OCI-LY7 (cell line): ENCODE measurements around the gene GNS. TPM values are rescaled to one million over a fixed set of nuclear protein-coding genes. Genes with fewer than 3 reads are reported as not detected.

Experiments
- Bru-seq: library from RNA; stranded (reverse); fragments of 400-500 nt; gene quantifications from one replicate; lab custom pipeline; 2021; lab: Mats Ljungman, UMichigan
- BruChase-seq, 2 experiments: library from RNA; stranded (reverse); fragments of 400-500 nt; gene quantifications; one replicate each; lab custom pipeline; 2021; lab: Mats Ljungman, UMichigan
- BruUV-seq: library from RNA; stranded (reverse); fragments of 400-500 nt; replicated peaks from 2 replicates; lab custom pipeline; 2021; lab: Mats Ljungman, UMichigan
- CTCF ChIA-PET: fragments of 300-600 bp; sonication (Branson Sonifier 250); formaldehyde crosslinking; loops from one replicate; lab custom pipeline; 2022; ENCODE audit warnings: antibody characterized with exemption; ENCODE audit not compliant: unreplicated experiment; lab: Charles Lee
- POLR2A ChIA-PET: fragments of 300-600 bp; sonication (Branson Sonifier 250); formaldehyde crosslinking; loops from one replicate; lab custom pipeline; 2022; ENCODE audit warnings: antibody characterized with exemption; lab: Charles Lee
- DNase-seq: peaks from one replicate; pipeline ENCODE4 v3.0.0-alpha.2; 2015; ENCODE audit warnings: low spot score
- H2AFZ ChIP-seq: fragments of 200-600 bp; sonication (generic), shearing (Covaris generic); 2 replicates; pipeline ENCODE4 v1.6.1; 2014; ENCODE audit warnings: mild to moderate bottlenecking, antibody characterized with exemption, low read length, moderate library complexity
- H3K27ac ChIP-seq: fragments of 200-600 bp; sonication (generic); 2 replicates; pipeline ENCODE4 v1.5.1; 2014; ENCODE audit warnings: mixed run types, low read depth, mild to moderate bottlenecking, moderate library complexity, low read length, inconsistent platforms; ENCODE audit not compliant: poor library complexity, severe bottlenecking
- H3K36me3 ChIP-seq: fragments of 200-600 bp; sonication (generic); 2 replicates; pipeline ENCODE4 v1.6.1; 2014; ENCODE audit warnings: mild to moderate bottlenecking, antibody characterized with exemption, low read length, moderate library complexity, mixed read lengths; ENCODE audit not compliant: insufficient read depth
- H3K4me1 ChIP-seq: fragments of 200-600 bp; sonication (generic); 2 replicates; pipeline ENCODE4 v1.5.1; 2014; ENCODE audit warnings: mild to moderate bottlenecking, low read length; ENCODE audit not compliant: insufficient read depth, poor library complexity, severe bottlenecking
- H3K4me2 ChIP-seq: fragments of 200-600 bp; sonication (generic); 2 replicates; pipeline ENCODE4 v1.6.1; 2014; ENCODE audit warnings: mild to moderate bottlenecking, low read length
- H3K4me3 ChIP-seq: fragments of 200-600 bp; sonication (generic); 2 replicates; pipeline ENCODE4 v1.5.1; 2014; ENCODE audit warnings: mild to moderate bottlenecking, low read depth, low read length; ENCODE audit not compliant: poor library complexity, severe bottlenecking
- H3K79me2 ChIP-seq: fragments of 200-600 bp; sonication (generic); 2 replicates; pipeline ENCODE4 v1.6.1; 2016; ENCODE audit warnings: low read depth, mild to moderate bottlenecking, low read length, moderate library complexity, mixed read lengths; ENCODE audit not compliant: insufficient read depth
- H3K9me2 ChIP-seq: fragments of 200-600 bp; sonication (generic); 2 replicates; pipeline ENCODE4 v1.6.1; 2016; ENCODE audit warnings: mild to moderate bottlenecking, low read length, mixed read lengths; ENCODE audit not compliant: insufficient read depth
- H3K9me3 ChIP-seq: fragments of 200-600 bp; sonication (generic); 2 replicates; pipeline ENCODE4 v1.6.1; 2014; ENCODE audit warnings: mild to moderate bottlenecking, mixed run types, low read length, mixed read lengths
- H4K20me1 ChIP-seq: fragments of 200-600 bp; sonication (generic); 2 replicates; pipeline ENCODE4 v1.6.1; 2014; ENCODE audit warnings: mild to moderate bottlenecking, antibody characterized with exemption, low read length, moderate library complexity, mixed read lengths; ENCODE audit not compliant: insufficient read depth
- EZH2phosphoT487 ChIP-seq: fragments of 200-600 bp; sonication (generic); IDR thresholded peaks from 2 replicates; pipeline ENCODE4 v1.6.1; 2018; ENCODE audit warnings: low read depth, borderline replicate concordance, mild to moderate bottlenecking, mixed run types, antibody characterized with exemption, low read length, moderate library complexity, mixed read lengths
- intact Hi-C: fragments of 100-400 bp; cut with micrococcal nuclease; formaldehyde crosslinking; loops from one replicate; pipeline ENCODE4 v1.10.0; 2022; ENCODE audit not compliant: unreplicated experiment
- long read RNA-seq: library from polyadenylated mRNA; stranded (forward); transcript quantifications from one replicate; pipeline ENCODE4 v2.0.0, GENCODE V29; 2022
- total RNA-seq, 2 experiments: library from RNA; depleted of rRNA in 1 of 2; stranded (reverse); fragments of >200 nt in 1 of 2; shearing (Covaris generic) in 1 of 2; gene quantifications; 2 replicates each; pipeline ENCODE4 v1.2.3, GENCODE V29; 2014 to 2022
- TF ChIP-seq, protein P1 (sequence below): fragments of 200-600 bp; sonication (generic); conservative IDR thresholded peaks from 2 replicates; pipeline ENCODE4 v1.5.1; 2014; ENCODE audit warnings: mild to moderate bottlenecking, antibody characterized with exemption, low read length, moderate library complexity, mixed read lengths

GNS gene
- total RNA-seq (2014; rRNA removed; shearing (Covaris generic)): 8.0 and 9.4 TPM in 2 replicates
- 16.0 and 18.0 TPM in 2 replicates for total RNA-seq (2022)
- Bru-seq, nascent RNA: percentile 64 among the genes with signal in this experiment
- percentile 60 among the genes with signal in this experiment for BruChase-seq, experiment 1, labeled RNA remaining after a 6-hour chase
- BruChase-seq, experiment 2, labeled RNA remaining after a 2-hour chase: percentile 68 among the genes with signal in this experiment
- long read RNA-seq, full-length matches to known transcripts: 29 of 43 reads
- long read RNA-seq, partial matches to known transcripts: 4 of 43 reads
- long read RNA-seq, other reads (novel, unspliced or antisense): 10 of 43 reads

DNA sequence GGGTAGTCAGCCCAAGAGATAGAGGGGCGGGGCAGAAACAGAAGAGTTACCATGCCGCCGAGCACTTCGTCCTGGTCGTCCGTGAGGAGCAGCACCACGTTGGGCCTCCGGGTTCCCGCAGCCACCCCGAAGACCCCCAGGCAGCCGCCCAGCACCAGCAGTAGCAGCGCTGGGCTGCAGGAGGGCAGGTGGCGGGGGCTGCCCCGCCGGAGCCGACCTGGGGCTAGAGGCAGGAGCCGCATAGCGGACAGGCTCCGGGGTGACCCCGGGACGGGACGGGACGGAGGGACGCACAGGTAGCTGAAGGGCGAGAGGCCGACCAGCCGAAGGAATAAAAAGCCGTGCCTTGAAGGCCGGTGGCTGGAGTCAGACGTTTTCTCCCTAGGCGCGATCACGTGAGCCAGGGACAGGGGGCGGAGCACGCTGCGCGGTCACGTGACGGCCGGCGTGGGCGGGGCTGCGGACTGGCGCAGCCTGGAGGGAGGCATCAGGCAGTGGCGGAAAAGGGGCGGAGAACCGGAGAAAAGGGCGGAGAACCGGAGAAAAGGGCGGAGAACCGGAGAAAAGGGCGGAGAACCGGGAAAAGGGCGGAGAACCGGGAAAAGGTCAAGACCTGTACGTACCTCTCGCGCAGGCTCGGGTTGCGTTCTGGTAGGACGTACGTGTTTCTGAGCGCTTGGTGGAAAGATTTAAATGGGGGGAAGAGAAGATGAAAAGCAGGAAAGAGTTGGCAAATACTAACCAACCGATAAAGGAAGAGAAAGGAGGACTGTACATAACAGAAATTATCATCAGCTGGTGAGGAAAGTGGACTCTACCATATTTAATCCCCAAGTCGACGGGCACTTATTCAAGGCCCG is at the start of gene GNS:
GNS (minus strand) TSS at position 372 of the 860 bp plus-strand sequence; CDS start at position 242, 130 bp downstream.
- intact Hi-C loops: loop anchor here (2.0 kb wide), 1 partner anchor 148 kb away; the partner anchor contains the start of gene RASSF3
- Histone ChIP-seq H2AFZ (peak within 1 kb of the TSS; percentile 95), H3K9me3 (no peaks in the 10 kb centered on the region), H3K27ac (peak within 1 kb of the TSS; percentile 45), H3K4me3 (peak within 1 kb of the TSS; percentile 87), H3K4me2 (peak within 1 kb of the TSS; percentile 89), H3K79me2 (peaks cover 4% of the 10 kb centered on the region; the same call in 1 of the 2 replicates), H4K20me1 (no peaks in the 10 kb centered on the region), H3K9me2 (no peaks in the 10 kb centered on the region), H3K4me1 (peaks cover 18% of the 10 kb centered on the region), H3K36me3 (no peaks in the 10 kb centered on the region)
- peak; percentile 92 for DNase-seq
- TF ChIP-seq, protein P1, sequence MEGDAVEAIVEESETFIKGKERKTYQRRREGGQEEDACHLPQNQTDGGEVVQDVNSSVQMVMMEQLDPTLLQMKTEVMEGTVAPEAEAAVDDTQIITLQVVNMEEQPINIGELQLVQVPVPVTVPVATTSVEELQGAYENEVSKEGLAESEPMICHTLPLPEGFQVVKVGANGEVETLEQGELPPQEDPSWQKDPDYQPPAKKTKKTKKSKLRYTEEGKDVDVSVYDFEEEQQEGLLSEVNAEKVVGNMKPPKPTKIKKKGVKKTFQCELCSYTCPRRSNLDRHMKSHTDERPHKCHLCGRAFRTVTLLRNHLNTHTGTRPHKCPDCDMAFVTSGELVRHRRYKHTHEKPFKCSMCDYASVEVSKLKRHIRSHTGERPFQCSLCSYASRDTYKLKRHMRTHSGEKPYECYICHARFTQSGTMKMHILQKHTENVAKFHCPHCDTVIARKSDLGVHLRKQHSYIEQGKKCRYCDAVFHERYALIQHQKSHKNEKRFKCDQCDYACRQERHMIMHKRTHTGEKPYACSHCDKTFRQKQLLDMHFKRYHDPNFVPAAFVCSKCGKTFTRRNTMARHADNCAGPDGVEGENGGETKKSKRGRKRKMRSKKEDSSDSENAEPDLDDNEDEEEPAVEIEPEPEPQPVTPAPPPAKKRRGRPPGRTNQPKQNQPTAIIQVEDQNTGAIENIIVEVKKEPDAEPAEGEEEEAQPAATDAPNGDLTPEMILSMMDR: no peak
- TF ChIP-seq EZH2phosphoT487: no peak
- no TSS peak for BruUV-seq
- ChIA-PET CTCF (interaction anchor here (0.7 to 0.9 kb wide), 2 partner anchors 11 to 360 kb away, joined by 3 to 4 read pairs; no protein-coding TSS in a partner anchor), POLR2A (interaction anchor here (0.8 to 1.5 kb wide), 4 partner anchors 9 to 1611 kb away, joined by 3 to 4 read pairs (median 3); no protein-coding TSS in a partner anchor)

DNA sequence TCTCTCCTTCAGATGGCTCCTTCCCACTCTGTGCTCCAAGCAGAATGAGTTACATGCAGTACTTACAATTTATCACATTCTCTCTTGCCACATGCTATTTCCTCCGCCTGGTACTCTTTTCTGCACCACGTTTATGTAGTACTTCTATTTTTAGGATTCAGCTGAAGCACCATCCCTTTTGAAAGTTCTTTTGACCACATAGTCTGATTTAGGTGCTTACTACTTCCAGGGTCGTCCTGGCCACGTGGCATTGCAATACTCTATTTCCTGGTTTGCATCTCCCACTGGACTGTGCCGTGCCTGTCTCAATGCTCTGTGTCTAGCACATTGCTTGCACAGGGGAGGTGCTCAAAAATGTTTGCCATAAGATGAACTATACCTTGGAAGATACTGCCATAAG is 48.9 kb upstream of the GNS start:
- no peaks in the 10 kb centered on the region for H4K20me1 ChIP-seq
- no peak overlapping the region for H3K27ac ChIP-seq
- H2AFZ ChIP-seq: peak overlapping the region; percentile 30; the same call in 1 of the 2 replicates
- H3K9me3 ChIP-seq: no peaks in the 10 kb centered on the region
- no peaks in the 10 kb centered on the region for H3K79me2 ChIP-seq
- intact Hi-C loops: loop anchor here (10.0 kb wide), 1 partner anchor 297 kb away; no protein-coding TSS in a partner anchor
- H3K36me3 ChIP-seq: no peaks in the 10 kb centered on the region
- H3K4me3 ChIP-seq: no peak overlapping the region
- BruUV-seq: no TSS peak
- peaks cover 5% of the 10 kb centered on the region for H3K4me1 ChIP-seq
- peak; percentile 2 for DNase-seq
- TF ChIP-seq, protein P1: no peak
- no peak for TF ChIP-seq EZH2phosphoT487
- ChIA-PET CTCF (no interaction called here), POLR2A (no interaction called here)
- H3K9me2 ChIP-seq: no peaks in the 10 kb centered on the region
- H3K4me2 ChIP-seq: no peak overlapping the region
